Stimulated activated CD4-positive, alpha-beta T cell treated with anti-CD3 and anti-CD28 coated beads, Interleukin-15, amount 100 ng/mL, for 24 hours (primary cell): ENCODE results near the gene MIR17HG.

Source experiments
- DNase-seq: peaks from one replicate; pipeline ENCODE4 v3.0.0-alpha.2; 2020

MIR17HG gene

DNA sequence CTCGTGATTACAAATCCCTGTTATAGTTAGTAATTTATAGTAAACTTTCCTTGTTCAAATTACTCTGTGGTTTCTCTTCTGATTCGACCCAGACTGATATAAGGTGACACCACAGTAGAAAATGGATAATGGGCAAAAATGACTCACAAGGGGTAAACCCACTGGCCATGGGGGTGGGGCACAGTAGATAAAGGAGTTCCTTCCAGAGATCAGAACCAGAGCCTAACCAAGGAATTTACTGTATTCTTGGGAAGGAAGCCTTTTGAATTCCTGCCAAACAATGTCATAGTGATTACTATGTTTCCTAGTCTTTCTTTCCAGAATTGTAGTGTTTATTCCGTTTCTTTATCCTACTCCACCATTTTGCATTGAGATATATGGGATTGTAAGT, 21.9 kb downstream of the MIR17HG start:
- DNase-seq = peak; percentile 54

DNA sequence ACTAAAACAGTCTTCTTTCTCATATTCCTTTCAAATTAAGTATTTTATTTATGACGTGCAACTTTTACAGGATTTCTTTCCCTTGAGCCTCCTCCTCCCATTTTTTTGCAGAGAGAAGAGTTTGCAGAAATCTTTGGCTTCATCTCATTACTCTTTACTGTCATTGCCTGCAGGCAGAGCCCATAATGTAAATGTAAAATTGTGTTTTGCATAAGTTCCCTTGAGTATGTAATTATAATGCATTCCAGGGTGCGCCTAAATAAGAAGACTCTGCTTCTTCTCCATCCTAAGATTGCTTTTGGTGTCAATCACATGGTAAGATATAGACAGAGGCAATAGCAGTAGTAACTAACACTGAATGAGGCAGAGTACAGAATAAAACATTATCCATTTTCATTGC, 23.0 kb downstream of the MIR17HG start:
- DNase-seq = no peak

DNA sequence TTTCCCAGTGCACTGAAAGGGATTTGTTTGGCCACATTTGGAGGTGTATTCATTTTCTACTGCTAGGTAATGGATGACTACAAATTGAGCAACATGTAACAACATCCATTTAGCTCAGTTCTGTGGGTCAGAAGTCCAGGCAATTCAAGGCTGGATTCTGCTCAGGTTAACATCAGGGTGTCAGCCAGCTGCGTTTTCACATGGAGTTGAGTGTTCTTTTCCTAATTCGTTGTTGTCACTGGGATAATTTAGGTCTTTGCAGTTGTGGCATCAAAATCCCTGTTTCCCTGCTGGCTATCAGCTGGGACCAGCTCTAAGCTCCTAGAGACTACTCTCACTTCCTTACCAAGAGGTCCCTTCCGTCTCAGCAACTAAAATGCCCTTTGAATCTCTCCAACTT, 25.4 kb downstream of the MIR17HG start:
- DNase-seq = no peak

DNA sequence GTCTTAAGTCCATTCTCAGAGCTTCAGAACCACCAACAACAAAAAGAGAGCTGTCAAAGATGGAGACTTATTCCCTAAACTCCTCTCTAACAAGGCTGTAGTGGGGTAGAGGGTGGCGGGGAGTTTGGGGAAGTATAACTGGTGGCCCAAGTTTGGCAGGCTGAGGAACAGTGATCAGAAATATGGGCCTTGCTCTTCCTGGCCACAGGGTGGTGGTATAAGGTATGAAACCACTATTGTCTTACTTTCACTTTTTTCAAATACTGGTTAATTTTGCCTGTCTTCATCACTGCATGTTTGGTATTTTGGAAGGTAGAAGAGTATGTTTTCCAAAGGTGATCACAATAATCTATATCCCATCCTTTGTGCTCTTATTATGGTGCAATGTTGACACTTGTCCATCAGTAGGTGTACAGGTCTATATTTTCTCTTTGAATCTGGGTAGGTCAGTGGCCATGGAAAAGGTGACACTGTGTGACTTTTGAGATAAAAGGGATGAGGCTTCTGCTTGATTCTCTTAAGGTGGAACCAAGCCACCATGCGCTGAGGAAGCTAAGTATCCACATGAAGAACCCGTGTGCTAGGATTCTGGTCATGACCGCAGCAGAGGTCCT, 27.7 kb downstream of the MIR17HG start:
- no peak for DNase-seq

DNA sequence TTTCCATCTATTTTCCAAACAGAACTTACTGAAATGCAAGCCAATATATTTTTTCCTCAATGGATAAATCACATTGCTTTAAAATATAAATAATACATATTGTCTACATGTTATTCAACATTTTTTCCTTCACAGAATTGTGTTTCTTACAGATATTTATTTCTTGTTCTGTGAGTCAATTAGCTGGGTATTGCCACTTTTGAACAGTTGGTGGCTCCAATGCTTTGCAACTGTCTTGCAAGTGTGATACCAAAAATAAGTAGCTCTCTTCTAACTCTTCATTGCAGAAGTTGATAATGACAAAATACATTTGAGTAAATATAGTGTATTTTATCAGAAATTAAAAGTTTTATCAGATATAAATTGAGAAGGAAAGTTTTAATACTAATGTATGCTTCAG, 33.9 kb downstream of the MIR17HG start:
- DNase-seq = no peak

DNA sequence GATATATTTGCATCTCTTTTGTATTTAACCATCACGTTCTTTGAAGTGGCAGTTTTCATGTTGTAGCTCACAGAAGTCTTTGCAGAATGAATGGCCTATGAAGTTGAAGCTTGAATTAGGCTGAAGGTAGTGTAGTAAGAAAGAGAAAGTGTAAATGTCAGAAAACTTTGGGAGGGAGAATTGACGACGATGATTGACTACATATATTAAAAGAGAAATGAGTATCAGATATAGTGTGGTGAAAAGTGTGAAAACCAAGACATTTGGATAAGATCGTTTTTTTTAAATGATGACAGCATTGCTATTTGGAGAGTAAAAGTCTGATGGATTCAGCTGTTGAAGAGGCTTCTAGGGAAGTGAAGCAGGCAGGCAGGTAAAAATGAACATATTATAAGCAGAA, 36.3 kb downstream of the MIR17HG start:
- no peak for DNase-seq

DNA sequence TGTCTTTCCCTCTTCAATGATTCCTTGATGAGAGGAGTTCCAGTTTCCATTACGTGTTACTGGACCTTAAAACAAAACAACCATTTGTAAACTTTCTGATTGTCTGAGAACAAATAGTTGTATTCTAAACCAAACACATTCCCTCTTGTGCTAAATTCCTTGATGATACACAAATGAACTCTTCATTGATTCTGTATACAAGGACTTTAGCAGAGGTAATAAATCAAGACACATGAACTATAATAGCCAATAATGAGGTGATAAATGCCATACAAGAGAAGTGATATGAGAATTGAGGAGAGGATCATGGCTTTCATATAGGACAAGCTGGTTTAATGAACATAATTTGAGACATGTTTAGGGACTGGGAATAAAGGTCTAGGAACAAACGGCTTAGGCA, 37.4 kb downstream of the MIR17HG start:
- no peak for DNase-seq

DNA sequence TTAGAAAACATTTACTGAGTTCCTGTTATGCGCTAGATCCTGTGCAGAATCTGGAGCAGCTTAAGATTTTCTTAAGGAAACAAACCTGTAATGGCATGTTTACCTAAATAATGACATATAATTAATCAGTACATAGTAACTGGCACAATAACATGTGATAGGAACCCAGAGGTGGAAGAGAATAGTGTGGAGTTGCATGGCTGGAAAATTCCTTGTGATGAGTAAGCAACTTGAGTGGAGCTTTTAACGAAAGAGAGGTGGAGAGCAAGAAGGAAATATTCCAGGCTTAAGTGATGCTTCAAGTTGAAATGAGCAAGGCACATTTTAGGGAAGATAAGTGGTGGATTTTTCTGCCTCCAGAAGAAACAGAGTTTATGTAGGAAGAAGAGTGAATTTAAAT, 41.7 kb downstream of the MIR17HG start:
- no peak for DNase-seq

DNA sequence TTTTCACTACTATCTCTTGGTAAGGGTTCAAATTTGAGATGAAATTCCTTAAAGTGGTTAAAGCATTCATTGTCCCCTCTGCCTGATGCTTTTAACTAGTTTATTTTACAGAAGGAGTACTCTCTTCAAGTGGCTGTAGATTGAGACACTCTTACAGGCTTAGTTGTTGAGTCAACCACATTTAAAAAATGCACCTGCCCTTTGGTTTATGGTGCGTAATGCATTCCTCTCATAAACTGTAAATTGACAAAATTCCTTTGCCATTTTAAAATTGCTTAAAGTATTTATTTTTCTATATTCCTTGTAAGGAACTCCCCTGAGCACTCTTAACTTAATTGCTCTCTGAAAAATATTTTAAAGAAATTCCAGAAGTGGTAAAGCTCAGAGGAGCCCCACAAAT, 50.1 kb downstream of the MIR17HG start:
- no peak for DNase-seq

DNA sequence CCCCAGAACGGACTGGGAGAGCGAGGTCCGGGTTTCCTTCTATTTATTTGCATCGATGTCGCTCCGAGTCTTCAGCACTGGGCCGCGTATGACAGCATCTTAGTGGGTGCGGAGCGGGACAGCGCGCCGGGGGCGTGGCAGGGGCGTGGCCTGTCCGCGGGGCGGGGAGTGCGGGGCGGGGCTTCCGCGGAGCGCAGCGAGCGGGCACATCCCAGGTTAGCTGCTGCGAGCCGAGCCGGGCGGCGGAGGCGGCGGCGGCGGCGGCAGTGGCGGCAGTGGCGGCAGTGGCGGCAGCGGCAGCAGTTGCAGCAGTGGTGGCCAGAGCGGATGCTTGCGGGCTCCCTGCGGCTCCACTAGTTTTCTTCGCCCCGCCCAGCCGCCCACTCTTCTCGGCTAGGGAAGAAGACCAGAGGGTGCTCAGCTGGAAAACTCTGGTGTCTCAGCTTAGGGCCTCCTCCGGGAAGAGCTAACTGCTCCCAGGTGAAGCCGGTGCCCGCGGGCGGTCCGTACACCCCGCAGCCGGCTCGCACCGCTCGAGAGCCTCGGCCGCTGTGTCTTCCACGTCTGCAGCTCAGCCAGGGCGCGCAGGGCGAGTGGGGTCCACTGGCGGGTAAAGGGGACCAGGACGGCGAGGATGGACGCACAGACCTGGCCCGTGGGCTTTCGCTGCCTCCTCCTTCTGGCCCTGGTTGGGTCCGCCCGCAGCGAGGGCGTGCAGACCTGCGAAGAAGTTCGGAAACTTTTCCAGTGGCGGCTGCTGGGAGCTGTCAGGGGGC, 51.1 kb downstream of the MIR17HG start, which contains the start of gene GPC5:
GPC5 (plus strand) TSS at position 209 of the 776 bp plus-strand sequence.
- peak; percentile 85 for DNase-seq

DNA sequence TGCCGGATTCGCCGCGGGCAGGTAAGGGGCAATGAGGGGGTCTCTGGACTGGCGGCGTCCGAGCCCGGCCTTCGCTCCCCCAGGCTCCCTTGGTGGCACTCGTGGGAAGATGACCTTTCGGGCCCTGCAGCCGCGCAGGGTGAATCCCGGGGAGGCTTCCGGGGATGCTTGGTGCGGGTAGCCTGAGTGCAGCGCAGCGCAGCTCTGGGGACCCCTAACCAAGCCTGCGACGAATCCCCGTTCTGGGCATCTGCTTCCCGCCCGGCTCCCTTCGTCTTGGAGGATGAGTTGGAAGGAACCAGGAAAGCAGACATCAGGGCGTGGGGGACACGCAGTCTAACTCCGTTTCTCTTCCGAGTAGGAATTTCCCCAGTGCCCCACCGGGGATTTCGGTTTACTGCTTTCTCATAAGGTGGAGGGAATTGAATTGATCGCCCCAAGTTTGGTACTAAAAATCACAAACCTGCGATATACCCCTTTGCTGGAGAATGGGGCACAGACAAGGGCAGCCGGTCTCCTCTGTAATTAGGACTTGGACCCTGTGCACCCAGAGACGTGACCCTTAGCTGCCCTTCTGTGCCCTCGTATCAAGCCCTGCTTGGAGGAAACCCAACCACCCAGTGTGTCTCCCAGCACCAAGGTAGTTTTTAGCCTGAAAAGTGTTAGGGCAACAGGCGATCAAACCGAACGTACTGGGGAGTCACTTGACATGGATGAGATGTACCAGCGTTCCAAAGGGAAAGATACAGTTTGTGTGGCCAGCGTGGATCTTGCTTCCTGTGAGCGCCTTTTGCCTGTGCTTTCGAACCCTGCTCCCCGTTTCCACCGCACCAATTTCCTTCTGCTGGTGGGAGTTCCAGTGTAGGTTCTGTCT, 51.9 kb downstream of the MIR17HG start:
- peak; percentile 12 for DNase-seq

DNA sequence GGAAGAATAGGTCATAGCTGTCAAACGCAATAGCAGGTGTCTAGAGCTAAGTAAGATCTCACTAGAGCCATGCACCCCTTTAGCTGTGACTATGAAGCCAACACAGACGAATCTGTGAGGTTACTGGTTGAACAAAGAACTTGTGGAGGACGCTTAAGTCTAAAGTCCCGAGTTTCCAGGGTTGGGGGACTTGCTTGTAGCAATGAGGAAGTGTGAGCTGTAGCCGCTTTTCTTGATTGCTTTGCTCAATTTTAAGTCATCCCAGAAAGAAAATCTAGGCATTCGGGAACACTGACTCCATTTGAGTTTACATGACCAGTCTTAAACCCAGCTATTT, 52.5 kb downstream of the MIR17HG start:
- DNase-seq = no peak

DNA sequence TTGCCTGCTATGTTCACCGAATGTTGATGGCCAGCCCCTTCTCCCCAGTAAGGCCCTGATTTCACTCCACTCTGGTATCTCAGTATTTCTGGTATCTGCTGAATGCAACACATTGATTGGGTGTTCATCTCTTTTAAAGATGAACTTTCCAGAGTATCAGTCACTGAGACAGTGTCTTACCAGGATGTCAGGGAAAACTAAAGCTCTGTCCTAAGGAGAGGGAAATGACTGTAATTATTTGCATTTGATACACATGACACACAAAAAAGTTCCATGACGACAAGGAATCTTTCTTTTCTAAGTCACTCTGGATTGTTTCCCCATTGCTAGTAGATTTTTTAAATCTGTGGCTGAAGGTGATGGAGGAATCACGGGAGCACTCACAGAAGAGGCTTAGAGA, 53.2 kb downstream of the MIR17HG start:
- no peak for DNase-seq

DNA sequence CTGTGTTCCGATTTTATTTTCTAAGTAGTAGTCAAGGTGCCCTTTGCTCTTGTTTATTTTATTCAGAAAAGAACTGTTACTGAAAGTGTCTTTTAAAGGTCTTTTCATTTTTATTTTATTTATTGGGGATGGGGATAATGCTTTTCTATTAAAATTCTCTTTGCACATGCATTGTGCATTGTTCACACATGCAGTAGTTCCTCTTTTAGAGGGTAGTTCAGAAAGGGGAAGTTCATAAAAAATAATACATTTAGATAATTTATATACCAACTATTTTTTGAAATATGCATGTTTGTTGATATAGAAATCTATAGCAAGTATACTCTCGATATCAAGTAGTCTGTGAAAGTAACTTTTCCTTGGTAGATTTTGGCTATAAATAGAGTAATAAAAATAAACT, 54.4 kb downstream of the MIR17HG start:
- DNase-seq = no peak
